Endodermal cell (in vitro differentiated cells): ENCODE data around the gene RCOR2. TPM values are rescaled to one million over a fixed set of nuclear protein-coding genes. Genes with fewer than 3 reads are reported as not detected.

Experiments
- DNase-seq: peaks from one replicate; pipeline ENCODE4 v3.0.0-alpha.2; 2017
- H3K27ac ChIP-seq: 2 replicates; pipeline ENCODE4 v1.5.1; 2013; ENCODE audit warnings: mild to moderate bottlenecking, low read depth, low read length, moderate library complexity
- H3K27me3 ChIP-seq: 2 replicates; pipeline ENCODE4 v1.6.1; 2013; ENCODE audit warnings: mild to moderate bottlenecking, low read length, moderate library complexity; ENCODE audit not compliant: insufficient read depth, control insufficient read depth, poor library complexity, severe bottlenecking
- H3K36me3 ChIP-seq: 2 replicates; pipeline ENCODE4 v1.7.0; 2013; ENCODE audit warnings: mild to moderate bottlenecking, low read length, moderate library complexity; ENCODE audit not compliant: control insufficient read depth, insufficient read depth
- H3K4me1 ChIP-seq: one replicate; pipeline ENCODE4 v1.7.0; 2013; ENCODE audit warnings: low read length; ENCODE audit not compliant: control insufficient read depth, insufficient read depth
- H3K4me3 ChIP-seq: 2 replicates; pipeline ENCODE4 v1.5.1; 2013; ENCODE audit warnings: mild to moderate bottlenecking, low read length, moderate library complexity
- H3K9ac ChIP-seq: 2 replicates; pipeline ENCODE4 v1.6.1; 2013; ENCODE audit warnings: mild to moderate bottlenecking, low read length, moderate library complexity; ENCODE audit not compliant: poor library complexity, severe bottlenecking; ENCODE audit errors: extremely low read depth
- H3K9me3 ChIP-seq: 2 replicates; pipeline ENCODE4 v1.6.1; 2013; ENCODE audit warnings: mild to moderate bottlenecking, low read length, moderate library complexity; ENCODE audit not compliant: control insufficient read depth
- H3K27ac Mint-ChIP-seq: 2 replicates; pipeline ENCODE4 v1.8.0; 2020; ENCODE audit warnings: mixed read lengths
- H3K27me3 Mint-ChIP-seq: 2 replicates; pipeline ENCODE4 v1.8.0; 2021; ENCODE audit warnings: mild to moderate bottlenecking, mixed read lengths; ENCODE audit not compliant: insufficient read depth
- H3K36me3 Mint-ChIP-seq: 2 replicates; pipeline ENCODE4 v1.8.0; 2020; ENCODE audit warnings: low read depth, mixed read lengths
- H3K4me1 Mint-ChIP-seq: 2 replicates; pipeline ENCODE4 v1.8.0; 2020; ENCODE audit warnings: mixed read lengths
- H3K4me3 Mint-ChIP-seq: 2 replicates; pipeline ENCODE4 v1.8.0; 2020; ENCODE audit warnings: mild to moderate bottlenecking, moderate library complexity, mixed read lengths
- H3K9me3 Mint-ChIP-seq: 2 replicates; pipeline ENCODE4 v1.8.0; 2020; ENCODE audit warnings: mild to moderate bottlenecking, mixed read lengths
- WGBS, 2 experiments: methylation state at CpG; one replicate each; pipeline versions ENCODE4 v1.1.5 to v1.1.7; 2013; ENCODE audit warnings: missing lambda C conversion rate in 2 of 2, mixed read lengths in 1 of 2; ENCODE audit not compliant: insufficient coverage in 1 of 2, insufficient read length in 1 of 2; 5-methylcytosine and 5-hydroxymethylcytosine counted together
- total RNA-seq, 2 donors: library from RNA; stranded (reverse); fragmentation: NEBNext Ultra II Directional in 1 of 2; extraction: Animal tissue kit (Norgen Biotek cat#: 25700) in 1 of 2; gene quantifications; 2 replicates in 1 of 2; 3 replicates in 1 of 2; pipeline ENCODE4 v1.2.1, GENCODE V29; 2021
- TF ChIP-seq, protein P1 (sequence below): fragments of 200-600 bp; sonication (generic); conservative IDR thresholded peaks from 2 replicates; pipeline ENCODE4 v1.5.0; 2021; ENCODE audit warnings: antibody characterized with exemption, mild to moderate bottlenecking

The RCOR2 gene
- total RNA-seq, 2 donors from 2014 or later, result 45.0 to 51.4 TPM

DNA sequence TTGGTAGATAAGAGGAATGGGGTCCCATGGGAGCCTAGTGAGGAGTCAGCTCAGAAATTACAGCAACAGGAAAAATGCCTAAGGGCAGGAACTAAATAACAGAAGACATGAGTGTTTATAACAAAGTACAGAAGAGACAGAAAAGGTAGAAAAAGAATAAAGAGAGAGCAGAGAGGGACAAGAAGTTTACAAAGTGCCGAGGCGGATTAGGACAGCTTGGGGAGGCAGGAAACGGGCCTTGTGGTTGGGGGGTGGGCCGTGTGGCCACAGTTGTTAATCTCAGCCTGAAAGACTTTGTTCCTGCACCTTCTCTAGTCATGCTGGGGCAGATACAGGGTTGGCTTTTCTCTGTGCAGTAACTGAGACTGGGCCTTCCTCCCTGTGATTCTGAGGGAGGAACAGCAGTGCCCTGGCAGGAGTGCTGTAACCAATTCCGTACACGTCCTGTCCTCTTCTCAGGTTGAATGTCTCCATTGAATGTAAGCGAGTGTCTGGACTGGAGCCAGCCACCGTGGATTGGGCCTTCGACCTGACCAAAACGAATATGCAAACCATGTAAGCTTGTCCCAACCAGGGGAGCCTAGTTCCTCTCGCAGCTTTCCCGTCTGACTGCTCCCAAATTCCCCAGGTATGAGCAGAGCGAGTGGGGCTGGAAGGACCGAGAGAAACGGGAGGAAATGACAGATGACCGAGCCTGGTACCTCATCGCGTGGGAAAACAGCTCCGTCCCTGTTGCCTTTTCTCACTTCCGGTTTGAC lies 35.0 kb upstream of the RCOR2 start:
- peaks cover 15% of the 10 kb centered on the region for H3K4me1 Mint-ChIP-seq
- peaks cover 76% of the 10 kb centered on the region for H3K36me3 Mint-ChIP-seq
- peaks cover 70% of the 10 kb centered on the region for H3K36me3 ChIP-seq
- no peaks in the 10 kb centered on the region for H3K4me1 ChIP-seq
- no peaks in the 10 kb centered on the region for H3K27me3 ChIP-seq
- H3K27ac Mint-ChIP-seq, result peak overlapping the region; percentile 79
- no peak overlapping the region for H3K4me3 Mint-ChIP-seq
- H3K9me3 Mint-ChIP-seq, result no peaks in the 10 kb centered on the region
- 91 to 93% methylated on average over 20 of the region's 20 CpGs for WGBS, 2 experiments
- H3K27ac ChIP-seq, result no peak overlapping the region
- no peak overlapping the region for H3K9ac ChIP-seq
- no peaks in the 10 kb centered on the region for H3K9me3 ChIP-seq
- H3K4me3 ChIP-seq, result no peak overlapping the region
- TF ChIP-seq, protein P1, sequence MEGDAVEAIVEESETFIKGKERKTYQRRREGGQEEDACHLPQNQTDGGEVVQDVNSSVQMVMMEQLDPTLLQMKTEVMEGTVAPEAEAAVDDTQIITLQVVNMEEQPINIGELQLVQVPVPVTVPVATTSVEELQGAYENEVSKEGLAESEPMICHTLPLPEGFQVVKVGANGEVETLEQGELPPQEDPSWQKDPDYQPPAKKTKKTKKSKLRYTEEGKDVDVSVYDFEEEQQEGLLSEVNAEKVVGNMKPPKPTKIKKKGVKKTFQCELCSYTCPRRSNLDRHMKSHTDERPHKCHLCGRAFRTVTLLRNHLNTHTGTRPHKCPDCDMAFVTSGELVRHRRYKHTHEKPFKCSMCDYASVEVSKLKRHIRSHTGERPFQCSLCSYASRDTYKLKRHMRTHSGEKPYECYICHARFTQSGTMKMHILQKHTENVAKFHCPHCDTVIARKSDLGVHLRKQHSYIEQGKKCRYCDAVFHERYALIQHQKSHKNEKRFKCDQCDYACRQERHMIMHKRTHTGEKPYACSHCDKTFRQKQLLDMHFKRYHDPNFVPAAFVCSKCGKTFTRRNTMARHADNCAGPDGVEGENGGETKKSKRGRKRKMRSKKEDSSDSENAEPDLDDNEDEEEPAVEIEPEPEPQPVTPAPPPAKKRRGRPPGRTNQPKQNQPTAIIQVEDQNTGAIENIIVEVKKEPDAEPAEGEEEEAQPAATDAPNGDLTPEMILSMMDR, result no peak
- DNase-seq, result no peak
- H3K27me3 Mint-ChIP-seq, result no peaks in the 10 kb centered on the region

DNA sequence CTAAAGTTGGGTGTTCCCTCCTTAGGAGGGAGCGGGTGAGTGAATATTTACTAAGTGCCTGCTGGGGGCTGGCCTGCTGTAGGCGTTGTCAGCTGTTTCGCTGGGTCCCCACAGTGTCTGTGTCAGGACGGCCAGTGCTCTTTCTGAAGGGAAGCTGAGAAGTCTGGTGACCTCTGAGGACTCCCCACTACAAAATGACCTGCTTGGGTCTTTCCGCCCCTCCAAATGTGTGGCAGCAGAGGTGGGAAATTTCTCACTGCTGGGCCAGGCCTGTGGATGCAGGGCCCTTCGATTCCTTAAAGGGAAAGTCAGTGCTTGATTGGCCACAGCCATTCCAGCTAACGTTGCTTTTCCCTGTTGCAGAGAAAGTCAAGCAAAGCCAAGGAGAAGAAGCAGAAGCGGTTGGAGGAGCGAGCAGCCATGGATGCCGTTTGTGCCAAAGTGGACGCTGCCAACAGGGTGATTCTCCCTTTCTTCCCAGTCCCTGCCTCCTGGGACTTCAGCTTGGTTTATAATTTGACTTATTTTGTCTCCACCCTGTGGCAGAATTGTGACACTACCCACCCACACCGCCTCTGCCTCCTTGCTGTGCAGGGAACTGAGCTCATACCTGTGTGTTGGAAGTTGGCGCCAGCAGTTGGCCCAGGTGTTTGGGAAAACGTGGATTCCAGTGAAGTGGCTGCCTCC lies 28.7 kb upstream of the RCOR2 start:
- TF ChIP-seq, protein P1, result peak; percentile 79
- Mint-ChIP-seq H3K36me3 (peaks cover 41% of the 10 kb centered on the region), H3K4me3 (no peak overlapping the region), H3K27ac (peak overlapping the region; percentile 82), H3K9me3 (no peaks in the 10 kb centered on the region), H3K4me1 (peaks cover 28% of the 10 kb centered on the region), H3K27me3 (no peaks in the 10 kb centered on the region)
- Histone ChIP-seq H3K27ac (no peak overlapping the region), H3K9ac (no peak overlapping the region), H3K9me3 (no peaks in the 10 kb centered on the region), H3K27me3 (no peaks in the 10 kb centered on the region), H3K4me1 (peaks cover 7% of the 10 kb centered on the region), H3K4me3 (no peak overlapping the region), H3K36me3 (peaks cover 43% of the 10 kb centered on the region)
- peak; percentile 90 for DNase-seq
- 71 to 78% methylated on average over 13 to 14 of the region's 14 CpGs for WGBS, 2 experiments

DNA sequence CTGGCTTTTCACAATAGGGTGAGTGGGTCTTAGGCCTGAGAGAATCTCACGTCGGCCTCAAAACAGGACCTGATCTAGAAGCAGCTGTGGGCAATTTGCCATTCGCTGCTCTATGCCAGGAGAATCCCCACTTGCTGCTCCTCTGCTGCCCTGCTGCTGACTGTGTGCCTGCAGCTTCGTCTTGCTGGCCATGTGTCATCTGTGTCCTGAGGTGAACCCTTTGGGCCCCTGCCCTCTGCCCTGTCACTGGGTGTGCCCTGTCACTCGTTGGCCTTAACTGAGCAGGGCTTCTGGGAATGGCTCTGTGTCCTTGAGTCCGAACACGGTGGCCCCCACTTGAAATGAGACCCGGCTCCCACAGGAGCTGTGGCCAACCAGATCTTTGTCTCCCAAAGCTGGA lies 28.0 kb upstream of the RCOR2 start:
- Histone ChIP-seq H3K27ac (no peak overlapping the region), H3K9me3 (no peaks in the 10 kb centered on the region), H3K27me3 (no peaks in the 10 kb centered on the region), H3K9ac (no peak overlapping the region), H3K4me3 (no peak overlapping the region), H3K36me3 (peaks cover 42% of the 10 kb centered on the region), H3K4me1 (peaks cover 7% of the 10 kb centered on the region)
- no peak for DNase-seq
- 90 to 92% methylated on average over 8 of the region's 8 CpGs for WGBS, 2 experiments
- peaks cover 38% of the 10 kb centered on the region for H3K36me3 Mint-ChIP-seq
- H3K4me3 Mint-ChIP-seq, result no peak overlapping the region
- H3K4me1 Mint-ChIP-seq, result peaks cover 32% of the 10 kb centered on the region
- peak overlapping the region; percentile 82 for H3K27ac Mint-ChIP-seq
- no peaks in the 10 kb centered on the region for H3K9me3 Mint-ChIP-seq
- no peaks in the 10 kb centered on the region for H3K27me3 Mint-ChIP-seq
- TF ChIP-seq, protein P1, result no peak
